KMS-11 (cell line): ENCODE measurements around the gene TOR1AIP2.

Experiments
- H2AFZ ChIP-seq: fragments of 200-600 bp; sonication (generic); 2 replicates; pipeline ENCODE4 v1.6.1; 2016; ENCODE audit warnings: antibody characterized with exemption, mixed run types, low read depth
- H3K27ac ChIP-seq: fragments of 200-600 bp; sonication (generic); 2 replicates; pipeline ENCODE4 v1.6.1; 2016; ENCODE audit warnings: mild to moderate bottlenecking, mixed run types
- H3K27me3 ChIP-seq: fragments of 200-600 bp; sonication (generic); 2 replicates; pipeline ENCODE4 v1.6.1; 2017; ENCODE audit warnings: mild to moderate bottlenecking, low read depth, mixed run types, moderate library complexity; ENCODE audit not compliant: insufficient read depth
- H3K36me3 ChIP-seq: fragments of 200-600 bp; sonication (generic); 2 replicates; pipeline ENCODE4 v1.6.1; 2017; ENCODE audit warnings: mild to moderate bottlenecking, mixed run types; ENCODE audit not compliant: insufficient read depth
- H3K4me1 ChIP-seq: fragments of 200-600 bp; sonication (generic); 2 replicates; pipeline ENCODE4 v1.6.1; 2016; ENCODE audit warnings: mild to moderate bottlenecking, low read depth, mixed run types; ENCODE audit not compliant: poor library complexity, severe bottlenecking
- H3K4me2 ChIP-seq: fragments of 200-600 bp; sonication (generic); 2 replicates; pipeline ENCODE4 v1.7.0; 2016; ENCODE audit warnings: mild to moderate bottlenecking, mixed run types
- H3K4me3 ChIP-seq: fragments of 200-600 bp; sonication (generic); IDR thresholded peaks from 2 replicates; pipeline ENCODE4 v1.6.1; 2017; ENCODE audit warnings: low read depth, low read length, mixed read lengths; ENCODE audit not compliant: insufficient read depth
- H3K79me2 ChIP-seq: fragments of 200-600 bp; sonication (generic); 2 replicates; pipeline ENCODE4 v1.6.1; 2016; ENCODE audit warnings: low read depth, mixed run types; ENCODE audit not compliant: insufficient read depth
- H3K9ac ChIP-seq: fragments of 200-600 bp; sonication (generic); 2 replicates; pipeline ENCODE4 v1.6.1; 2016; ENCODE audit warnings: mild to moderate bottlenecking, mixed run types
- H4K20me1 ChIP-seq: fragments of 200-600 bp; sonication (generic); 2 replicates; pipeline ENCODE4 v1.6.1; 2016; ENCODE audit warnings: mild to moderate bottlenecking, mixed run types; ENCODE audit not compliant: insufficient read depth
- TF ChIP-seq, protein P1 (sequence below): fragments of 200-600 bp; sonication (generic); conservative IDR thresholded peaks from 2 replicates; pipeline ENCODE4 v1.6.1; 2017; ENCODE audit warnings: low read depth, mild to moderate bottlenecking, antibody characterized with exemption, low read length, moderate library complexity, mixed read lengths

TOR1AIP2 gene

DNA sequence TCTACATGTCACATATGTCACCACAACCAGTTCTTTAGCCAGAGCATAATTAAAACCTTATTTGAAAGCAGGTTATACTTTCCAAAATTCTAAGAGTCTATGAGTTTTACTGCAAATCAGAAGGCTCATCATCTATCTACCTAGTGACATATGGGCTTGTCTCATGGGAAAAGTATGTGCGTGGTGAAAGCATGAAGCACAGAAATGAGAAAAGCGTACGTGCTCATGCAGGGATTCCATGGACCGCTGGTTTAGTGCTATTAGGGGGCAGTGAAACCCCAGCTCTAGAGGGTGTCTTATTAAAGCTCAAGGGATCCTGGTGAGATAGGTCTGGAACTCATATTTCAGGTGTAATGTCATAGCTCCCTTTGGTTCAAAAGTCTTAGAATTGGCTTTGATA, 84.3 kb downstream of the TOR1AIP2 start:
- Histone ChIP-seq H3K36me3 (no peaks in the 10 kb centered on the region), H3K27me3 (no peaks in the 10 kb centered on the region), H3K9ac (no peak overlapping the region), H3K79me2 (no peaks in the 10 kb centered on the region), H2AFZ (no peak overlapping the region), H3K4me1 (no peaks in the 10 kb centered on the region), H3K4me2 (no peak overlapping the region), H4K20me1 (no peaks in the 10 kb centered on the region), H3K4me3 (no peak overlapping the region), H3K27ac (no peak overlapping the region)
- TF ChIP-seq, protein P1, sequence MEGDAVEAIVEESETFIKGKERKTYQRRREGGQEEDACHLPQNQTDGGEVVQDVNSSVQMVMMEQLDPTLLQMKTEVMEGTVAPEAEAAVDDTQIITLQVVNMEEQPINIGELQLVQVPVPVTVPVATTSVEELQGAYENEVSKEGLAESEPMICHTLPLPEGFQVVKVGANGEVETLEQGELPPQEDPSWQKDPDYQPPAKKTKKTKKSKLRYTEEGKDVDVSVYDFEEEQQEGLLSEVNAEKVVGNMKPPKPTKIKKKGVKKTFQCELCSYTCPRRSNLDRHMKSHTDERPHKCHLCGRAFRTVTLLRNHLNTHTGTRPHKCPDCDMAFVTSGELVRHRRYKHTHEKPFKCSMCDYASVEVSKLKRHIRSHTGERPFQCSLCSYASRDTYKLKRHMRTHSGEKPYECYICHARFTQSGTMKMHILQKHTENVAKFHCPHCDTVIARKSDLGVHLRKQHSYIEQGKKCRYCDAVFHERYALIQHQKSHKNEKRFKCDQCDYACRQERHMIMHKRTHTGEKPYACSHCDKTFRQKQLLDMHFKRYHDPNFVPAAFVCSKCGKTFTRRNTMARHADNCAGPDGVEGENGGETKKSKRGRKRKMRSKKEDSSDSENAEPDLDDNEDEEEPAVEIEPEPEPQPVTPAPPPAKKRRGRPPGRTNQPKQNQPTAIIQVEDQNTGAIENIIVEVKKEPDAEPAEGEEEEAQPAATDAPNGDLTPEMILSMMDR: no peak
